ENCODE data around the gene GRK4.

GRCh38 chr4:2948895-2949781 lies 14.2 kb upstream of the GRK4 start:
- TF ChIP-seq REST (IDR thresholded peaks at IDR 0.05; ENCODE audit: insufficient read depth in 1 of 2, low read depth in 2 of 2, low read length in 1 of 2) = no peak
- TF ChIP-seq CTCF (IDR thresholded peaks at IDR 0.05) = no peak
- no peak for TF ChIP-seq POLR2AphosphoS5 (IDR thresholded peaks at IDR 0.05; ENCODE audit: low read depth, low read length)
- no peak for TF ChIP-seq TCF7L2 (IDR thresholded peaks at IDR 0.05; ENCODE audit: low read depth, low read length)
